ENCODE results near the gene PPM1E. TPM values are rescaled to one million over a fixed set of nuclear protein-coding genes. Genes with fewer than 3 reads are reported as not detected.

Gene PPM1E
- total RNA-seq, 2 donors from 2014 or later: not detected

DNA sequence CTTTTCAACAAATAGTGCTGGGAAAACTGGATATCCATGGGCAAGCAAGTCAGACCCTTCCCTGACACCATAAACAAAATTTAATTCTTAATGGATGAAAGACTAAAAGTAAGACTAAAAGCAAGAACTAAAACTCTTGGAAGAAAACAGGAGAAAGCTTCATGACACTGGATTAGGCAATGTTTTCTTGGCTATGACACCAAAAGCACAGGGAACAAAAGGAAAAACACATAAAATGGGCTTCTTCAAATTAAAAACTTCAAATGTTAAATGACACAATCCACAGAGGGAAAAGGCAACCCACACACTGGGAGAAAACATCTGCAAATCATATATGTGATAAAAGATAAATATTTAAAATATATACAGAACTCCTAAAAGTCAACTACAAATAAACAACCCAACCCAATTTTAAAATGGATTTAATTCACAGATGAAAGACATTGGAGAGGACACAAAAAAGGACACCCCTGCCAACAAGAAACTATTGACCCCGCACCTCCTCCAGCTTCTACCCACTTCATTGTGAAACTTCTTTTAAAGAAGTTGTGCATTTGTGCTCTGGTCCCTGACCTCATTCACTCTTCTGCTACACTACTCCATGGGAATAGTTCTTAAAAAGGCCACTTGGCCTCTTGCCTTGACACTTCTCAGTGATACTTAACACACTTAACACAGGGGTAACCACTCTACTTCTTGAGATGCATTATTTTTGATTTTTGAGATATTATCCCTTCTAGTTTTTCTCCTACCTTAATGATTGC lies 270.7 kb downstream of the PPM1E start:
- no peak for DNase-seq (ENCODE audit: low spot score)
- no peak overlapping the region for H3K27ac ChIP-seq
- TF ChIP-seq, protein P1, sequence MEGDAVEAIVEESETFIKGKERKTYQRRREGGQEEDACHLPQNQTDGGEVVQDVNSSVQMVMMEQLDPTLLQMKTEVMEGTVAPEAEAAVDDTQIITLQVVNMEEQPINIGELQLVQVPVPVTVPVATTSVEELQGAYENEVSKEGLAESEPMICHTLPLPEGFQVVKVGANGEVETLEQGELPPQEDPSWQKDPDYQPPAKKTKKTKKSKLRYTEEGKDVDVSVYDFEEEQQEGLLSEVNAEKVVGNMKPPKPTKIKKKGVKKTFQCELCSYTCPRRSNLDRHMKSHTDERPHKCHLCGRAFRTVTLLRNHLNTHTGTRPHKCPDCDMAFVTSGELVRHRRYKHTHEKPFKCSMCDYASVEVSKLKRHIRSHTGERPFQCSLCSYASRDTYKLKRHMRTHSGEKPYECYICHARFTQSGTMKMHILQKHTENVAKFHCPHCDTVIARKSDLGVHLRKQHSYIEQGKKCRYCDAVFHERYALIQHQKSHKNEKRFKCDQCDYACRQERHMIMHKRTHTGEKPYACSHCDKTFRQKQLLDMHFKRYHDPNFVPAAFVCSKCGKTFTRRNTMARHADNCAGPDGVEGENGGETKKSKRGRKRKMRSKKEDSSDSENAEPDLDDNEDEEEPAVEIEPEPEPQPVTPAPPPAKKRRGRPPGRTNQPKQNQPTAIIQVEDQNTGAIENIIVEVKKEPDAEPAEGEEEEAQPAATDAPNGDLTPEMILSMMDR (IDR thresholded peaks at IDR 0.05): no peak
- no peaks in the 10 kb centered on the region for H3K9me3 ChIP-seq
- no peaks in the 10 kb centered on the region for H3K36me3 ChIP-seq
- ATAC-seq (ENCODE audit: insufficient number of reproducible peaks, low FRiP score, low read depth): no peak
- no peaks in the 10 kb centered on the region for H3K4me1 ChIP-seq (ENCODE audit: control insufficient read depth in 1 of 2, low read depth in 2 of 2)
- H3K27me3 ChIP-seq (replicated peaks; ENCODE audit: insufficient read depth): no peaks in the 10 kb centered on the region
- no peak overlapping the region for H3K4me3 ChIP-seq

DNA sequence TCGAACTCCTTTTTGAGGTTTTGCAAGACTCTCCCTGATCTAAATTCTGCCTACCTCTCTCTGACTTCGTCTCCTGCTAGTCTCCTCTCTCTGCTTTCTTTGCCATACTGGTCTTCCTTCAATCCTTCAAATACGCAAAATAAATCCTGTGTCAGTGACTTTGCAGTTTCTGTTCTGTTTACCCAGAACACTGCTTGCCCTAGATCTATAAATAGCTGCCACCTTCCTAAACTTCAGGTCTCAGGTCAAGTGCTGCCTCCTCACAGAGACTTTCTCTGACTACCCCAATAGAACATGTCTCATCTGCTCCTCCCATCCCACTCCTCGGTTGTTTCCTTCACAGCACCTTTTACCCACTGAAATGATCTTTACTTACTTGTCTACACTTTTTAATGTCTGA lies 272.1 kb downstream of the PPM1E start:
- TF ChIP-seq, protein P1 (IDR thresholded peaks at IDR 0.05): no peak
- Histone ChIP-seq H3K27ac (no peak overlapping the region), H3K27me3 (replicated peaks; ENCODE audit: insufficient read depth) (no peaks in the 10 kb centered on the region), H3K36me3 (peaks cover 5% of the 10 kb centered on the region), H3K4me3 (no peak overlapping the region), H3K9me3 (no peaks in the 10 kb centered on the region), H3K4me1 (ENCODE audit: control insufficient read depth in 1 of 2, low read depth in 2 of 2) (no peaks in the 10 kb centered on the region)
- no peak for DNase-seq (ENCODE audit: low spot score)
- ATAC-seq (ENCODE audit: insufficient number of reproducible peaks, low FRiP score, low read depth): no peak

DNA sequence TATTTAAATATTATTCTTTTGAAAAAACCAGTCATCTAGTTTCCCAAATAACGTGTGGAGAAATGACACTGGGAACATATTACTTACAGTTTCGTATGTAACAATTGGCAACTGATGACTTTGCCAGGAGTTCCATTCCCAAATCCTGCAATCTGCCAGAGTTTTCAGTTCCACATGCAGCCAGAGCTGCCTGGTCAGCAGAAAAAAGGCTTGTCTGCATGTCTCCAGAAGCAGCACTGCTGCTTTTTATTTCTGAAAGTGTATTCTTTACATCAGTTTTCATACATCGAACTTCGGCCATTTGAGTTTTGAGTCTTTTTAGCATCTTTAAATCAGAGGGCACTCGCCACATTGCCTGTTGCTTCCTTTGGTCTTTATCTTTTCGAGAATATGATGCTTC lies 272.7 kb downstream of the PPM1E start:
- H3K4me1 ChIP-seq (ENCODE audit: control insufficient read depth in 1 of 2, low read depth in 2 of 2): no peaks in the 10 kb centered on the region
- no peak overlapping the region for H3K4me3 ChIP-seq
- no peak overlapping the region for H3K27ac ChIP-seq
- H3K9me3 ChIP-seq: no peaks in the 10 kb centered on the region
- no peak for DNase-seq (ENCODE audit: low spot score)
- TF ChIP-seq, protein P1 (IDR thresholded peaks at IDR 0.05): no peak
- peaks cover 5% of the 10 kb centered on the region for H3K36me3 ChIP-seq
- ATAC-seq (ENCODE audit: insufficient number of reproducible peaks, low FRiP score, low read depth): no peak
- no peaks in the 10 kb centered on the region for H3K27me3 ChIP-seq (replicated peaks; ENCODE audit: insufficient read depth)

DNA sequence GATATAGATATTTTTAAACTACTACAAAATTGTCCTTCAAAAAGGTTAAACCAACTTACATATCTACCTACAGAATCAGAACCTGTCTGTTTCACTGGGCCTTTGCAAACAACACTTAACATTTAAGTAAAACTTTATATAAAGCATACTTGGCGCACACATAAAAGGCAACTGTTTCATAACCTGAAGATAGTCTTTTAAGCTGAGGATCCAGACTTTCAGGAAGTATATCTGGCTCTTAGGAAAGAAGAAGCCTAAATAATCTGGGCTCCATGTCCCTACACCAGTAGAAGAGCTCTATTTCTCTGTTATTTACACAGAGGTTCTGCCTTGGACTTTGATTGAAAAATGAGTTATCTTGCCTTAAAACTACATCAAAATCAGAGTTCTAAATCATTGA lies 275.2 kb downstream of the PPM1E start:
- Histone ChIP-seq H3K9me3 (no peaks in the 10 kb centered on the region), H3K27ac (no peak overlapping the region), H3K27me3 (replicated peaks; ENCODE audit: insufficient read depth) (no peaks in the 10 kb centered on the region), H3K36me3 (peaks cover 5% of the 10 kb centered on the region), H3K4me3 (no peak overlapping the region), H3K4me1 (ENCODE audit: control insufficient read depth in 1 of 2, low read depth in 2 of 2) (no peaks in the 10 kb centered on the region)
- DNase-seq (ENCODE audit: low spot score) (no peak), ATAC-seq (ENCODE audit: insufficient number of reproducible peaks, low FRiP score, low read depth) (no peak)
- TF ChIP-seq, protein P1 (IDR thresholded peaks at IDR 0.05): no peak

Other genes with a start within 250 kb of the PPM1E start
- 10 to 100 TPM; 31.7 to 55.4 TPM for gene MTMR4, start 241.2 kb upstream of the PPM1E start, total RNA-seq
- under 1 TPM in 1 of 2 donors, not detected in 1; 0.92 TPM for gene TEX14, start 63.8 kb upstream of the PPM1E start, total RNA-seq
- 10 to 100 TPM; 14.6 to 15.4 TPM for gene RAD51C, start 63.3 kb upstream of the PPM1E start, total RNA-seq